ENCODE results near the gene IFI27L2.
"Not testable (repeated sequence)": the region's sequence is repeated elsewhere in the genome, so short reads cannot be mapped to it uniquely, and the experiment has no call there.

IFI27L2 gene

DNA sequence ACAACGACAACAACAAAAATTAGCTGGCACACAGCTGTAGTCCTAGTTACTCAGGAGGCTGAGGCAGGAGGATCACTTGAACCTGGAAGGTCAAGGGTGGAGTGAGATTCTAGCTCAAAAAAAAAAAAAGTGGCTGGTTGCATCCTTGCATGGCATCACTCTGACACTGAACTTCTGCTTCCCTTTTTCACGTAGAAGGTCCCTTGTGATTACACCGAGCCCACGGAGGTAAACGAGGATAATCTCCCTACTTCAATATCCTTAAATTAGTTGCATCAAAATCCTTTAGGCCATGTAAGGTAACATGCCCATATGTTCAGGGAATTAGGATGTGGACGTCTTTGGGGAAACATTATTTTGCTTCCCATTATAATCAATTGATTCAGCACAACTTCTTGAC lies 40.7 kb upstream of the IFI27L2 start:
- peaks cover 20% of the 10 kb centered on the region for H3K27me3 ChIP-seq (ENCODE audit: control insufficient read depth, insufficient read depth, low read length, poor library complexity, severe bottlenecking)
- H3K36me3 ChIP-seq (ENCODE audit: control insufficient read depth, insufficient read depth, low read length), result no peaks in the 10 kb centered on the region
- WGBS, 2 experiments, result 92 to 98% methylated on average over 6 of the region's 6 CpGs
- H3K4me1 ChIP-seq (ENCODE audit: control insufficient read depth, insufficient read depth, low read length), result no peaks in the 10 kb centered on the region
- peaks cover 4% of the 10 kb centered on the region for H3K9me3 ChIP-seq (ENCODE audit: control insufficient read depth, low read length)
- H3K4me3 ChIP-seq (ENCODE audit: insufficient read depth, low read depth, low read length), result no peak overlapping the region
- H3K27ac ChIP-seq (ENCODE audit: insufficient read depth, low read depth, low read length, poor library complexity, severe bottlenecking), result no peak overlapping the region

DNA sequence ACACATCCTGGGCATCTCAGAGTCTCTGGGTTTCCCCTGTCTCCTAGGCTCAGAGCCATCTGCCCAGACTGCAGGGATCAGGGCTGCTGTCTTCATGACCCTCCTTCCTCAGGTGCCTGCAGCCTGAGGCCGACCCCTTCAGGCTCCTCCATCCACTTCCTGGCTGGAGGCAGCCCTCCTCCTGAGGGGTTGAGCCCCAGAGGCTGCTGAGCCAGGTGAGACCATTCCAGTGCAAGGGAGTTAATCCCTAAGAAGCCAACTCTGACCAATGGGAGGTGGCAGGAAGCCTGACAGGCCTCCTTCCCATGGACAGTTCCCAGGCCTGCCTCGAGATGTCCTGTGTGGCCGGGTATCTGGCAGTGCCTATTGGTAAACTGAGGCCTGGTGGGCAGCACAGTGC lies 36.3 kb upstream of the IFI27L2 start:
- 87% methylated on average over 3 of the region's 3 CpGs for WGBS, 2 experiments
- no peak overlapping the region for H3K4me3 ChIP-seq (ENCODE audit: insufficient read depth, low read depth, low read length)
- H3K27ac ChIP-seq (ENCODE audit: insufficient read depth, low read depth, low read length, poor library complexity, severe bottlenecking), result no peak overlapping the region
- no peaks in the 10 kb centered on the region for H3K36me3 ChIP-seq (ENCODE audit: control insufficient read depth, insufficient read depth, low read length)
- H3K27me3 ChIP-seq (ENCODE audit: control insufficient read depth, insufficient read depth, low read length, poor library complexity, severe bottlenecking), result no peaks in the 10 kb centered on the region
- peaks cover 10% of the 10 kb centered on the region for H3K4me1 ChIP-seq (ENCODE audit: control insufficient read depth, insufficient read depth, low read length)
- peaks cover 4% of the 10 kb centered on the region for H3K9me3 ChIP-seq (ENCODE audit: control insufficient read depth, low read length)

DNA sequence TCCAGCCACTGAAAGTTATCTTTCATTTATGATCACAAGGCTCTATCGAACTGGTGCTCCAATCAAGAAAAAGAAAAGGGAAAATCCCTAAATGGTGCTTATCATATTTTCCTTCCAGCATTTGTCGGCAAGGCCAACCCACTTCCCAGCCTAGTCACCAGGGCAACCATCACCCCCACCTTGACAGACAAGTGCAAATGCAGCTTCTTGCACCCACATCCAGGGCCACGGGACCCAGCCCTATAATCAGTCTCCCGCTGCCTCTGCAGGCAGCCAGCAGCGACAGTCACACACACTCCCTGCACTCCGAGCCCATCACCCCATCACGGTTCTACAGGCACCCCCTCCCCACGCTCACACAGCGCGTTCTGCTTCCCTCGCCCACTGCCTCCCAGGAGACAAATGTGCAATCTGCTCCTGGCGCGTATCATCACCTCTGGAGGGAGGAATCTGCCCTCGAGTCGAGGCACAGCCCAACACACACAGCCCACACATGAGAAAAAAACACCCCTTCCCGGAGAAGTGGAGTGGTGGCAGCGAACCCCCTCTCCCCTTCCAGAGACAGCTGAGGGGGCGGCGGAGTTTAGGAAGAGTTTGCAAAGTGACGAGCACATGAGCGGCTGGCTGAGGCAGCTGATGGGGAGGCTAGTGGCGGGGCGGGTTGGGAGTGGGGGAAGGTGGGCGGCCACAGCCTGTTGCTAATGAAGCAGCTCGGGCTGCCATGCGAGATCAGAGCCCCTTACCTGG lies 35.5 kb upstream of the IFI27L2 start:
- 60 to 65% methylated on average over 24 to 26 of the region's 26 CpGs for WGBS, 2 experiments
- H3K27ac ChIP-seq (ENCODE audit: insufficient read depth, low read depth, low read length, poor library complexity, severe bottlenecking), result no peak overlapping the region
- H3K27me3 ChIP-seq (ENCODE audit: control insufficient read depth, insufficient read depth, low read length, poor library complexity, severe bottlenecking), result no peaks in the 10 kb centered on the region
- peaks cover 4% of the 10 kb centered on the region for H3K9me3 ChIP-seq (ENCODE audit: control insufficient read depth, low read length)
- H3K4me3 ChIP-seq (ENCODE audit: insufficient read depth, low read depth, low read length), result no peak overlapping the region
- peaks cover 10% of the 10 kb centered on the region for H3K4me1 ChIP-seq (ENCODE audit: control insufficient read depth, insufficient read depth, low read length)
- H3K36me3 ChIP-seq (ENCODE audit: control insufficient read depth, insufficient read depth, low read length), result no peaks in the 10 kb centered on the region

DNA sequence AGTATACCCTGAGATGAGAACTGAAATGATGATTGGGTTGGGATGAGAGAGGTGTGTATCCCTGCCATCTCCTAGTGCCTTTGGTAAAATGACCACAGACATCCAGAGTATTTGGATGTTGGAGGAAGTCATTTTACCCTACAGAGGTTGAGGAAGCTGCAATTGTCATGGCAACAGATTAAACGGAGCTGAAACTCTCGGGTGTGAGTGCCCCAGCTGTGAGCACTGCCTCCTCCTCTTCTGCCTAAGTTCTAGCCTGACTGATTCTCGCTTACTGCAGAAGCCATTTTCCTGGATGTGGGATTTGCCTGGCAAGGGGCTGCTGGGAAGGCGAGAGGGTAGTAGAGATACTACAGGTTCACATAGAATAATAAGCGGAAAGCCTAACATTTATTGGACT lies 34.4 kb upstream of the IFI27L2 start:
- no peak overlapping the region for H3K27ac ChIP-seq (ENCODE audit: insufficient read depth, low read depth, low read length, poor library complexity, severe bottlenecking)
- WGBS, 2 experiments, result 60 to 66% methylated on average over 5 of the region's 5 CpGs
- H3K4me1 ChIP-seq (ENCODE audit: control insufficient read depth, insufficient read depth, low read length), result peaks cover 10% of the 10 kb centered on the region
- no peaks in the 10 kb centered on the region for H3K36me3 ChIP-seq (ENCODE audit: control insufficient read depth, insufficient read depth, low read length)
- peaks cover 2% of the 10 kb centered on the region for H3K9me3 ChIP-seq (ENCODE audit: control insufficient read depth, low read length)
- H3K27me3 ChIP-seq (ENCODE audit: control insufficient read depth, insufficient read depth, low read length, poor library complexity, severe bottlenecking), result no peaks in the 10 kb centered on the region
- H3K4me3 ChIP-seq (ENCODE audit: insufficient read depth, low read depth, low read length), result no peak overlapping the region

DNA sequence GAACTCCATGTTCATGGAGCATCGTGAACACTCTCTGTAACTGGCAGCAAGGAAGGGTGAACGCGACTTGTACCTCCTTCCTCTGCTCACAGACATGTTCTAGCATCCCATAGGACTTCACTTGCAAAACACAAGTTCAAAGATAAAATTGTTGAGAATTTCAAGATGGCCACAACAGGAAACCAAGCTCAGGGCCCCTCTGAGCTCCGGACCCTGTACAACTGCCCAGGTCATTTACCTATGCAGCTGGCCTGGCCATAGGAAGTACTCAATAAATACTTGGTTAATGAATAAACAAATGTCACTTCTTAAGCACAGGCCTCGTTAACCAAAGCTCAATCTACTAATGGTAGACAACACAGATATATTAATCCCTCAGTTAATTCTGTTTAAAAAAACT lies 33.1 kb upstream of the IFI27L2 start:
- no peaks in the 10 kb centered on the region for H3K9me3 ChIP-seq (ENCODE audit: control insufficient read depth, low read length)
- WGBS, 2 experiments, result 94 to 95% methylated on average over 5 of the region's 5 CpGs
- no peaks in the 10 kb centered on the region for H3K36me3 ChIP-seq (ENCODE audit: control insufficient read depth, insufficient read depth, low read length)
- H3K4me3 ChIP-seq (ENCODE audit: insufficient read depth, low read depth, low read length), result no peak overlapping the region
- H3K27me3 ChIP-seq (ENCODE audit: control insufficient read depth, insufficient read depth, low read length, poor library complexity, severe bottlenecking), result no peaks in the 10 kb centered on the region
- peaks cover 10% of the 10 kb centered on the region for H3K4me1 ChIP-seq (ENCODE audit: control insufficient read depth, insufficient read depth, low read length)
- H3K27ac ChIP-seq (ENCODE audit: insufficient read depth, low read depth, low read length, poor library complexity, severe bottlenecking), result no peak overlapping the region

DNA sequence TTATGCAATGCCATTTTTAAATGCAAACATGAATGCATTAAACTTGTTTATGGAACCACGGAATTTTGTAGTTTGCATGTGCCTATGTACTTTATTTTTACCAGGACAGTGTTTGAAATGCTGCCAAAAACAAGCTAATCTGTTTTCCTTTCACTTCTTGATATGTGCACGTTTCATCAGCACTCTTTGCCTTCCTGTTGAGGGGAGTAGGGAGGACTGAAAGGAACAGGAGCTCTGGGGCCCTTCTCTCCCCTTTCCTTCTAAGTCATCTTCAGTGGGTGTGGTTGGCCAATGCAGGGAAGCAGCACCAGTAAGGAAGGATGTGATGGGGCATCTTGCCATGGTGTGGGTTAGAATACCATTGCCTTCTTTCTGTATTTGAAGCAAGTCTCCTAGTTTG lies 32.6 kb upstream of the IFI27L2 start:
- 87 to 94% methylated on average over 2 of the region's 2 CpGs for WGBS, 2 experiments
- no peak overlapping the region for H3K4me3 ChIP-seq (ENCODE audit: insufficient read depth, low read depth, low read length)
- H3K4me1 ChIP-seq (ENCODE audit: control insufficient read depth, insufficient read depth, low read length), result peaks cover 10% of the 10 kb centered on the region
- H3K27me3 ChIP-seq (ENCODE audit: control insufficient read depth, insufficient read depth, low read length, poor library complexity, severe bottlenecking), result no peaks in the 10 kb centered on the region
- H3K27ac ChIP-seq (ENCODE audit: insufficient read depth, low read depth, low read length, poor library complexity, severe bottlenecking), result no peak overlapping the region
- H3K9me3 ChIP-seq (ENCODE audit: control insufficient read depth, low read length), result no peaks in the 10 kb centered on the region
- H3K36me3 ChIP-seq (ENCODE audit: control insufficient read depth, insufficient read depth, low read length), result no peaks in the 10 kb centered on the region

DNA sequence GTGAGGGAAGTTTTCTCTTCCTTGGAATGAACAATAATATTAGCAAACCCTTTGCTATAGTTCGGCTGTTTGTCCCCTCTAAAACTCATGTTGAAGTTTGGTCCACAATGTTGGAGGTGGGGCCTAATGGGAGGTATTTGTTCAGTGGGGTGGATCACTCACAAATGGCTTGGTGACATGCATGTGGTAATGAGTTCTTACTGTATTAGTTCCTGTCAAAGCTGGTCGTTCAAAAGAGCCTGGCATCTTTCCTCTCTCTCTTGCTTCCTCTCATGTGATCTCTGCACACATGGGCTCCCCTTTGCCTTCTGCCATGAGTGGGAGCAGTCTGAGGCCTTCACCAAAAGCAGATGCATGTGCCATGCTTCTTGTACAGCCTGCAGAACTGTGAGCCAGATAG lies 31.7 kb upstream of the IFI27L2 start:
- 72 to 90% methylated on average over 2 of the region's 2 CpGs for WGBS, 2 experiments

DNA sequence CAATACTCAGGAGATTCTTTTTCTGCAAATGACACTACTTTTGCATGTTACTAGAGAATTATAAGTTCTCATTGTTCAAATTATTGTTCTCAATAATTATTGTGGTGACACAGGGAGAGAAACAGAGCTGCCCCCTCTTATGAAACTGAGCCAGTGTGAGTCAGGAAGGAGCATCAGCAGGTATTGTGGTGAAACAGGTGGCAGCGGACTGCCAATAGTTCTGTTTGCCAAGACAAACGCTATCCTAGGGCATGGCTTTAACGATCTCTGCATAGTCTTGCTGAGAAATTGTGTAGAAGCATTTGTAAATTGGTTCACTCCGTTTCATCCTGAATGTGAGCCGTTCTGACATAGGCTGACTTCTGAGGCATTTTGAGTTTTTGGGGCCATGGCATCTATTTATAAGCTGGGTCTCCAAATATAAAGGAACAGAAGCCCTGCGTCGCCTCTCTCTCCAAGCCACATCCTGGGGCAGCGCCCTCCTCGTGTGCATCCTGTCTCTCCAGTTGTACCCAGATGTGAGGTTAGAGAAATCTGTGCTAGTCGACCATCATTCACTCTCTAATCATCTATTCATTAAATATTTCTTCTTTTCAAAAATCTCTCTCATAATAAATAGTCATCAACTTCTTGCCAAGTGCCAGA lies 29.0 kb upstream of the IFI27L2 start:
- no peak overlapping the region for H3K27ac ChIP-seq (ENCODE audit: insufficient read depth, low read depth, low read length, poor library complexity, severe bottlenecking)
- H3K9me3 ChIP-seq (ENCODE audit: control insufficient read depth, low read length), result no peaks in the 10 kb centered on the region
- no peak overlapping the region for H3K4me3 ChIP-seq (ENCODE audit: insufficient read depth, low read depth, low read length)
- no peaks in the 10 kb centered on the region for H3K36me3 ChIP-seq (ENCODE audit: control insufficient read depth, insufficient read depth, low read length)
- H3K4me1 ChIP-seq (ENCODE audit: control insufficient read depth, insufficient read depth, low read length), result no peaks in the 10 kb centered on the region
- no peaks in the 10 kb centered on the region for H3K27me3 ChIP-seq (ENCODE audit: control insufficient read depth, insufficient read depth, low read length, poor library complexity, severe bottlenecking)
- WGBS, 2 experiments, result 85 to 89% methylated on average over 10 of the region's 10 CpGs

More for the DNA sequence above, 31.7 kb upstream of the IFI27L2 start:
- no peaks in the 10 kb centered on the region for H3K9me3 ChIP-seq (ENCODE audit: control insufficient read depth, low read length)
- H3K27ac ChIP-seq (ENCODE audit: insufficient read depth, low read depth, low read length, poor library complexity, severe bottlenecking), result no peak overlapping the region
- peaks cover 10% of the 10 kb centered on the region for H3K4me1 ChIP-seq (ENCODE audit: control insufficient read depth, insufficient read depth, low read length)
- no peaks in the 10 kb centered on the region for H3K36me3 ChIP-seq (ENCODE audit: control insufficient read depth, insufficient read depth, low read length)
- no peaks in the 10 kb centered on the region for H3K27me3 ChIP-seq (ENCODE audit: control insufficient read depth, insufficient read depth, low read length, poor library complexity, severe bottlenecking)
- H3K4me3 ChIP-seq (ENCODE audit: insufficient read depth, low read depth, low read length), result no peak overlapping the region

DNA sequence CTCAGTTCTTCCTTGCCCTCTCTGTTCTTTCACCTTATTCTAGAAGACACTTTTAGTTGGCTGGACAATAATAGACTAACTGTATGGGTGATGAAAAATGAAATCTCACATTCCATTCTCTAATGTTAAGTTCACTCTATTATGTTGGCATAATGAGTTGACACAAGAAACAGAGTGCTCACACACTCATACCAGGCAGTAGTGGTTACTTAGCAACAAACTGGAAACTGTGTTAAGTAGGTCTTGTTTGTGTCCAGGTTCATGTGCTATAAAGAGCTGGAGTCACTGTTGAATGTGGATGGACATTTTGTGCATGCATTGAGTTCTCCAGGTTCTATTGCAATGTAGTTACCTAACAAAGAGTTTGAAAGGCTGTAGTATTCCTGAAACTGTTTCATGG lies 27.8 kb upstream of the IFI27L2 start:
- no peaks in the 10 kb centered on the region for H3K27me3 ChIP-seq (ENCODE audit: control insufficient read depth, insufficient read depth, low read length, poor library complexity, severe bottlenecking)
- H3K4me1 ChIP-seq (ENCODE audit: control insufficient read depth, insufficient read depth, low read length), result no peaks in the 10 kb centered on the region
- no peaks in the 10 kb centered on the region for H3K36me3 ChIP-seq (ENCODE audit: control insufficient read depth, insufficient read depth, low read length)

DNA sequence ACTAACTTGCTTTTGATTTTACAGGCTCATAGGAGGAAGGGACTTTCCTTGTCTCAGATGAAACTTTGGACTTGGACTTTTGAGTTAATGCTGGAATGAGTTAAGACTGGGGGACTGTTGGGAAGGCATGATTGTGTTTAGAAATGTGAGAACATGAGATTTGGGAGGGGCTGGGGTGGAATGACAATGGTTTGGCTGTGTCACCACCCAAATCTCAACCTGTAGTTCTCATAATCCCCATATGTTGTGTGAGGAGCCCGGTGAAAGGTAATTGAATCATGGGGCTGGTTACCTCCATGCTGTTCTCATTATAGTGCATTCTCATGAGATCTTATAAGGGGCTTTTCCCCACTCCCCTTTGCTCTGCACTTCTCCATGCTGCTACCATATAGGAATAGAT lies 26.7 kb upstream of the IFI27L2 start:
- 93 to 100% methylated on average over 1 of the region's 1 CpG for WGBS, 2 experiments
- H3K4me1 ChIP-seq (ENCODE audit: control insufficient read depth, insufficient read depth, low read length); H3K36me3 ChIP-seq (ENCODE audit: control insufficient read depth, insufficient read depth, low read length); H3K4me3 ChIP-seq (ENCODE audit: insufficient read depth, low read depth, low read length); H3K9me3 ChIP-seq (ENCODE audit: control insufficient read depth, low read length); H3K27me3 ChIP-seq (ENCODE audit: control insufficient read depth, insufficient read depth, low read length, poor library complexity, severe bottlenecking); H3K27ac ChIP-seq (ENCODE audit: insufficient read depth, low read depth, low read length, poor library complexity, severe bottlenecking): not testable (repeated sequence)

More for the DNA sequence above, 27.8 kb upstream of the IFI27L2 start:
- no peak overlapping the region for H3K4me3 ChIP-seq (ENCODE audit: insufficient read depth, low read depth, low read length)
- H3K27ac ChIP-seq (ENCODE audit: insufficient read depth, low read depth, low read length, poor library complexity, severe bottlenecking), result no peak overlapping the region
- no peaks in the 10 kb centered on the region for H3K9me3 ChIP-seq (ENCODE audit: control insufficient read depth, low read length)

Data from ectodermal cell (in vitro differentiated cells).